NK-92 (cell line): ENCODE data around the gene CCDC12.
"Not testable (repeated sequence)": the region's sequence is repeated elsewhere in the genome, so short reads cannot be mapped to it uniquely, and the experiment has no call there.

Experiments
- DNase-seq: peaks from one replicate; lab custom pipeline; 2025; ENCODE audit not compliant: unreplicated experiment; lab: John Stamatoyannopoulos, UW

CCDC12 gene

GRCh38 chr3:46925585-46925934 lies 51.0 kb downstream of the CCDC12 start:
- no peak for DNase-seq

GRCh38 chr3:46924921-46925584 lies 51.5 kb downstream of the CCDC12 start:
- no peak for DNase-seq

- DNase-seq, result no peak
Measured at GRCh38 chr3:46923559-46924350, 52.8 kb downstream of the CCDC12 start.

- DNase-seq, result no peak
Measured at GRCh38 chr3:46922871-46923558, 53.5 kb downstream of the CCDC12 start.

- no peak for DNase-seq
Measured at GRCh38 chr3:46922426-46922825, 54.1 kb downstream of the CCDC12 start.

GRCh38 chr3:46921871-46922271 lies 54.7 kb downstream of the CCDC12 start:
- DNase-seq, result no peak

- DNase-seq, result no peak
Measured at GRCh38 chr3:46921041-46921440, 55.5 kb downstream of the CCDC12 start.

GRCh38 chr3:46918634-46919033 lies 57.9 kb downstream of the CCDC12 start:
- no peak for DNase-seq

- DNase-seq, result no peak
Measured at GRCh38 chr3:46918202-46918601, 58.3 kb downstream of the CCDC12 start.

- DNase-seq, result no peak
Measured at GRCh38 chr3:46917257-46917656, 59.3 kb downstream of the CCDC12 start.

- DNase-seq, result no peak
Measured at GRCh38 chr3:46916799-46917198, 59.7 kb downstream of the CCDC12 start.

GRCh38 chr3:46916278-46916677 lies 60.3 kb downstream of the CCDC12 start:
- no peak for DNase-seq

GRCh38 chr3:46915297-46915822 lies 61.2 kb downstream of the CCDC12 start:
- no peak for DNase-seq

- no peak for DNase-seq
Measured at GRCh38 chr3:46914849-46915248, 61.7 kb downstream of the CCDC12 start.

GRCh38 chr3:46913644-46914043 lies 62.9 kb downstream of the CCDC12 start:
- no peak for DNase-seq

- DNase-seq, result no peak
Measured at GRCh38 chr3:46912986-46913385, 63.6 kb downstream of the CCDC12 start.

GRCh38 chr3:46910914-46911313 lies 65.6 kb downstream of the CCDC12 start:
- not testable (repeated sequence) for DNase-seq

- DNase-seq, result no peak
Measured at GRCh38 chr3:46910166-46910760, 66.3 kb downstream of the CCDC12 start.

- no peak for DNase-seq
Measured at GRCh38 chr3:46909535-46910161, 66.9 kb downstream of the CCDC12 start.

- no peak for DNase-seq
Measured at GRCh38 chr3:46908986-46909534, 67.5 kb downstream of the CCDC12 start.
